SK-N-SH treated with all-trans-retinoic acid at 6 μM for 48 hours (cell line): ENCODE measurements around the gene UBE2H.

ENCODE experiments used
- ARNTL ChIP-seq: fragments of 450-650 bp; formaldehyde crosslinking; IDR thresholded peaks from 2 replicates; pipeline ENCODE4 v1.5.0; 2020; ENCODE audit warnings: low read depth, mild to moderate bottlenecking, moderate library complexity, borderline replicate concordance
- GLIS3 ChIP-seq: fragments of 250-450 bp; sonication (Bioruptor Pico); IDR thresholded peaks from 2 replicates; pipeline ENCODE4 v1.5.0; 2020; ENCODE audit warnings: mild to moderate bottlenecking, moderate library complexity
- OSR1 ChIP-seq: fragments of 250-450 bp; sonication (Bioruptor Pico); IDR thresholded peaks from 2 replicates; pipeline ENCODE4 v1.8.0; 2022; ENCODE audit warnings: moderate library complexity, mild to moderate bottlenecking, inconsistent platforms
- RARB ChIP-seq: fragments of 250-450 bp; sonication (Bioruptor Pico); IDR thresholded peaks from 2 replicates; pipeline ENCODE4 v1.8.0; 2021; ENCODE audit warnings: mild to moderate bottlenecking, moderate library complexity
- TOX ChIP-seq: fragments of 250-450 bp; sonication (Bioruptor Pico); IDR thresholded peaks from 2 replicates; pipeline ENCODE4 v1.8.0; 2021; ENCODE audit warnings: mild to moderate bottlenecking, moderate library complexity, borderline replicate concordance
- ZC3H10 ChIP-seq: fragments of 250-450 bp; sonication (Bioruptor Pico); IDR thresholded peaks from 2 replicates; pipeline ENCODE4 v1.5.1; 2021; ENCODE audit warnings: mild to moderate bottlenecking, moderate library complexity
- ZFP30 ChIP-seq: fragments of 450-650 bp; formaldehyde crosslinking; IDR thresholded peaks from 2 replicates; pipeline ENCODE4 v1.5.0; 2022; ENCODE audit warnings: mild to moderate bottlenecking, moderate library complexity
- ZNF565 ChIP-seq: fragments of 450-650 bp; formaldehyde crosslinking; conservative IDR thresholded peaks from 2 replicates; pipeline ENCODE4 v1.5.0; 2020; ENCODE audit warnings: low read depth, mild to moderate bottlenecking, moderate library complexity
- ZNF70 ChIP-seq: fragments of 450-650 bp; formaldehyde crosslinking; IDR thresholded peaks from 2 replicates; pipeline ENCODE4 v1.5.0; 2020; ENCODE audit warnings: mild to moderate bottlenecking, moderate library complexity
- ZNF8 ChIP-seq: fragments of 450-650 bp; formaldehyde crosslinking; IDR thresholded peaks from 2 replicates; pipeline ENCODE4 v1.5.0; 2020; ENCODE audit warnings: mild to moderate bottlenecking, moderate library complexity
- TF ChIP-seq, protein P1 (sequence below): fragments of 250-450 bp; sonication (Bioruptor Pico); IDR thresholded peaks from 2 replicates; pipeline ENCODE4 v1.8.0; 2020; ENCODE audit warnings: mild to moderate bottlenecking, moderate library complexity, borderline replicate concordance
- TF ChIP-seq, protein P2 (sequence below): fragments of 250-450 bp; sonication (Bioruptor Pico); IDR thresholded peaks from 2 replicates; pipeline ENCODE4 v1.5.1; 2020; ENCODE audit warnings: low read depth, mild to moderate bottlenecking, moderate library complexity
- TF ChIP-seq, protein P3 (sequence below): fragments of 250-450 bp; sonication (Bioruptor Pico); IDR thresholded peaks from 2 replicates; pipeline ENCODE4 v1.5.1; 2021; ENCODE audit warnings: mild to moderate bottlenecking, moderate library complexity
- TF ChIP-seq, protein P4 (sequence below): fragments of 250-450 bp; sonication (Bioruptor Pico); IDR thresholded peaks from 2 replicates; pipeline ENCODE4 v1.8.0; 2021; ENCODE audit warnings: low read depth, mild to moderate bottlenecking, moderate library complexity, borderline replicate concordance

DNA sequence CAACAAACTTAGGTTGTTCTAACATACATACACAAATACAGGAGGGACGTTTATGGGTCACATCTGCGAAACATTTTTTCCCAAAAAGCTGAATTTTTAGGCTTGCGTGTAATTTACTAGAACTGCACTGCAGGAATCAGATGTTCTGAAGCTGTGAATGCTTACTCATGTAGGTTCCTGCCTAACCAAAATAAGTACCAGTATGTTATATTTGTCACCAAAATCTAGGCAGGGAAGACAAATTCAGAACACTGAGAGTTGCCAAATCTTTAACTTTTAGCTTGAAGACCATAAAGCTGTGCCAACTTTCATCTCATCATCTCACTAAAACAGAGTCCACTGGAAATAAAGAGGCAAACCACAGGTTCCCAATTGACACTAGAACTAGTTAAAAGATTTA, 5.7 kb downstream of the UBE2H start:
- TF ChIP-seq, protein P1, sequence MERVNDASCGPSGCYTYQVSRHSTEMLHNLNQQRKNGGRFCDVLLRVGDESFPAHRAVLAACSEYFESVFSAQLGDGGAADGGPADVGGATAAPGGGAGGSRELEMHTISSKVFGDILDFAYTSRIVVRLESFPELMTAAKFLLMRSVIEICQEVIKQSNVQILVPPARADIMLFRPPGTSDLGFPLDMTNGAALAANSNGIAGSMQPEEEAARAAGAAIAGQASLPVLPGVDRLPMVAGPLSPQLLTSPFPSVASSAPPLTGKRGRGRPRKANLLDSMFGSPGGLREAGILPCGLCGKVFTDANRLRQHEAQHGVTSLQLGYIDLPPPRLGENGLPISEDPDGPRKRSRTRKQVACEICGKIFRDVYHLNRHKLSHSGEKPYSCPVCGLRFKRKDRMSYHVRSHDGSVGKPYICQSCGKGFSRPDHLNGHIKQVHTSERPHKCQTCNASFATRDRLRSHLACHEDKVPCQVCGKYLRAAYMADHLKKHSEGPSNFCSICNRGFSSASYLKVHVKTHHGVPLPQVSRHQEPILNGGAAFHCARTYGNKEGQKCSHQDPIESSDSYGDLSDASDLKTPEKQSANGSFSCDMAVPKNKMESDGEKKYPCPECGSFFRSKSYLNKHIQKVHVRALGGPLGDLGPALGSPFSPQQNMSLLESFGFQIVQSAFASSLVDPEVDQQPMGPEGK (CRISPR knock-in tag): no peak
- TF ChIP-seq, protein P2, sequence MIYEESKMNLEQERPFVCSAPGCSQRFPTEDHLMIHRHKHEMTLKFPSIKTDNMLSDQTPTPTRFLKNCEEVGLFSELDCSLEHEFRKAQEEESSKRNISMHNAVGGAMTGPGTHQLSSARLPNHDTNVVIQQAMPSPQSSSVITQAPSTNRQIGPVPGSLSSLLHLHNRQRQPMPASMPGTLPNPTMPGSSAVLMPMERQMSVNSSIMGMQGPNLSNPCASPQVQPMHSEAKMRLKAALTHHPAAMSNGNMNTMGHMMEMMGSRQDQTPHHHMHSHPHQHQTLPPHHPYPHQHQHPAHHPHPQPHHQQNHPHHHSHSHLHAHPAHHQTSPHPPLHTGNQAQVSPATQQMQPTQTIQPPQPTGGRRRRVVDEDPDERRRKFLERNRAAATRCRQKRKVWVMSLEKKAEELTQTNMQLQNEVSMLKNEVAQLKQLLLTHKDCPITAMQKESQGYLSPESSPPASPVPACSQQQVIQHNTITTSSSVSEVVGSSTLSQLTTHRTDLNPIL (CRISPR knock-in tag): no peak
- TF ChIP-seq ZFP30 (CRISPR knock-in tag) (no peak), ARNTL (no peak), ZNF8 (no peak), RARB (CRISPR knock-in tag) (no peak), TOX (no peak), ZNF565 (no peak), GLIS3 (CRISPR knock-in tag) (no peak), OSR1 (no peak), ZC3H10 (no peak), ZNF70 (CRISPR knock-in tag) (no peak)
- TF ChIP-seq, protein P3, sequence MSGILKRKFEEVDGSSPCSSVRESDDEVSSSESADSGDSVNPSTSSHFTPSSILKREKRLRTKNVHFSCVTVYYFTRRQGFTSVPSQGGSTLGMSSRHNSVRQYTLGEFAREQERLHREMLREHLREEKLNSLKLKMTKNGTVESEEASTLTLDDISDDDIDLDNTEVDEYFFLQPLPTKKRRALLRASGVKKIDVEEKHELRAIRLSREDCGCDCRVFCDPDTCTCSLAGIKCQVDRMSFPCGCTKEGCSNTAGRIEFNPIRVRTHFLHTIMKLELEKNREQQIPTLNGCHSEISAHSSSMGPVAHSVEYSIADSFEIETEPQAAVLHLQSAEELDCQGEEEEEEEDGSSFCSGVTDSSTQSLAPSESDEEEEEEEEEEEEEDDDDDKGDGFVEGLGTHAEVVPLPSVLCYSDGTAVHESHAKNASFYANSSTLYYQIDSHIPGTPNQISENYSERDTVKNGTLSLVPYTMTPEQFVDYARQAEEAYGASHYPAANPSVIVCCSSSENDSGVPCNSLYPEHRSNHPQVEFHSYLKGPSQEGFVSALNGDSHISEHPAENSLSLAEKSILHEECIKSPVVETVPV (CRISPR knock-in tag): no peak
- TF ChIP-seq, protein P4, sequence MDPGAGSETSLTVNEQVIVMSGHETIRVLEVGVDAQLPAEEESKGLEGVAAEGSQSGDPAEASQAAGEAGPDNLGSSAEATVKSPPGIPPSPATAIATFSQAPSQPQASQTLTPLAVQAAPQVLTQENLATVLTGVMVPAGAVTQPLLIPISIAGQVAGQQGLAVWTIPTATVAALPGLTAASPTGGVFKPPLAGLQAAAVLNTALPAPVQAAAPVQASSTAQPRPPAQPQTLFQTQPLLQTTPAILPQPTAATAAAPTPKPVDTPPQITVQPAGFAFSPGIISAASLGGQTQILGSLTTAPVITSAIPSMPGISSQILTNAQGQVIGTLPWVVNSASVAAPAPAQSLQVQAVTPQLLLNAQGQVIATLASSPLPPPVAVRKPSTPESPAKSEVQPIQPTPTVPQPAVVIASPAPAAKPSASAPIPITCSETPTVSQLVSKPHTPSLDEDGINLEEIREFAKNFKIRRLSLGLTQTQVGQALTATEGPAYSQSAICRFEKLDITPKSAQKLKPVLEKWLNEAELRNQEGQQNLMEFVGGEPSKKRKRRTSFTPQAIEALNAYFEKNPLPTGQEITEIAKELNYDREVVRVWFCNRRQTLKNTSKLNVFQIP (CRISPR knock-in tag): no peak
